ENCODE measurements around the gene ATAD3A.

GRCh38 chr1:1540090-1540817 lies 28.3 kb downstream of the ATAD3A start, which contains the start of gene TMEM240:
- TF ChIP-seq CTCF (IDR thresholded peaks at IDR 0.05) (no peak), POLR2AphosphoS5 (IDR thresholded peaks at IDR 0.05; ENCODE audit: low read depth, low read length) (no peak), SIN3A (IDR thresholded peaks at IDR 0.05; ENCODE audit: borderline replicate concordance, insufficient read depth, low read depth, low read length) (no peak), REST (IDR thresholded peaks at IDR 0.05; ENCODE audit: insufficient read depth in 1 of 2, low read depth in 2 of 2, low read length in 1 of 2) (no peak)
